HL-60 (cell line): ENCODE data around the gene MPP3.

Experiments
- CTCF ChIP-seq: IDR thresholded peaks from one replicate; pipeline ENCODE4 v1.5.1; 2011; ENCODE audit warnings: low read length, control low read depth, inconsistent platforms; ENCODE audit not compliant: insufficient read depth
- GABPA ChIP-seq: IDR thresholded peaks from 2 replicates; pipeline ENCODE4 v1.6.1; 2012; ENCODE audit warnings: low read depth
- POLR2AphosphoS5 ChIP-seq: IDR thresholded peaks from 2 replicates; pipeline ENCODE4 v1.6.1; 2012; ENCODE audit warnings: low read depth
- REST ChIP-seq: IDR thresholded peaks from 2 replicates; pipeline ENCODE4 v1.6.1; 2012; ENCODE audit warnings: low read depth; ENCODE audit not compliant: insufficient replicate concordance

GRCh38 chr17:43881181-43881580 is 48.2 kb upstream of the MPP3 start:
- TF ChIP-seq POLR2AphosphoS5 (no peak), CTCF (no peak), GABPA (no peak), REST (no peak)
